Prostate gland (tissue), 2 donors: ENCODE data around the gene TMEM135. TPM values are rescaled to one million over a fixed set of nuclear protein-coding genes. Genes with fewer than 3 reads are reported as not detected.
"Not testable (repeated sequence)": the region's sequence is repeated elsewhere in the genome, so short reads cannot be mapped to it uniquely, and the experiment has no call there.

Source experiments
- DNase-seq: peaks from one replicate; pipeline ENCODE4 v3.0.0-alpha.2; 2019; ENCODE audit warnings: low spot score
- H3K27ac ChIP-seq, 2 donors: fragments of 200-600 bp; sonication (generic); 2 replicates each; pipeline ENCODE4 v1.5.1; 2017 to 2019
- H3K27me3 ChIP-seq: fragments of 200-600 bp; sonication (generic); replicated peaks from 2 replicates; pipeline ENCODE4 v1.5.1; 2019; ENCODE audit not compliant: insufficient read depth
- H3K36me3 ChIP-seq, 2 donors: fragments of 200-600 bp; sonication (generic); 1 replicate in 1 of 2; 2 replicates in 1 of 2; pipeline versions ENCODE4 v1.5.1 to v1.8.1; 2017 to 2019
- H3K4me1 ChIP-seq: fragments of 200-600 bp; sonication (generic); replicated peaks from 2 replicates; pipeline ENCODE4 v1.5.1; 2019
- H3K4me3 ChIP-seq, 2 donors: fragments of 200-600 bp; sonication (generic); 2 replicates each; pipeline ENCODE4 v1.5.1; 2017 to 2019
- H3K9me3 ChIP-seq: fragments of 200-600 bp; sonication (generic); 2 replicates; pipeline ENCODE4 v1.5.1; 2017
- CTCF ChIP-seq, 4 experiments: fragments of 200-600 bp in 2 of 4; fragments of 450-650 bp in 2 of 4; sonication (generic) in 2 of 4; IDR thresholded peaks; 1 replicate in 3 of 4; 2 replicates in 1 of 4; pipeline ENCODE4 v1.5.1; 2016 to 2019; ENCODE audit warnings: antibody characterized with exemption in 4 of 4, mild to moderate bottlenecking in 2 of 4, moderate library complexity in 2 of 4
- POLR2A ChIP-seq: fragments of 450-650 bp; IDR thresholded peaks from one replicate; pipeline ENCODE4 v1.6.1; 2016; ENCODE audit warnings: antibody characterized with exemption, mild to moderate bottlenecking
- POLR2AphosphoS5 ChIP-seq: sonication (generic); formaldehyde crosslinking; IDR thresholded peaks from one replicate; pipeline ENCODE4 v1.6.1; 2017; ENCODE audit warnings: antibody characterized with exemption
- WGBS: methylation state at CpG from one replicate; pipeline ENCODE4 v1.1.5; 2018; 5-methylcytosine and 5-hydroxymethylcytosine counted together
- intact Hi-C: fragments of 100-400 bp; cut with DNase I; formaldehyde crosslinking; loops from one replicate; pipeline ENCODE4 v1.14.2; 2022
- total RNA-seq, 2 donors: library from RNA; depleted of rRNA; stranded (reverse); fragments of >200 nt; gene quantifications; one replicate each; pipeline ENCODE4 v1.1.0, GENCODE V29; 2016

TMEM135 gene
- total RNA-seq, 2 donors from 2014 or later, result 22.3 to 42.1 TPM

GRCh38 chr11:87002918-87003317 lies 34.8 kb upstream of the TMEM135 start:
- no peak overlapping the region for H3K27ac ChIP-seq
- TF ChIP-seq POLR2AphosphoS5 (no peak), CTCF (IDR thresholded peaks at IDR 0.05) (no peak), POLR2A (no peak)
- H3K4me3 ChIP-seq, result no peak overlapping the region
- WGBS, result 93% methylated on average over 1 of the region's 1 CpG
- no peaks in the 10 kb centered on the region for H3K27me3 ChIP-seq
- H3K4me1 ChIP-seq, result peaks cover 15% of the 10 kb centered on the region
- no peaks in the 10 kb centered on the region for H3K36me3 ChIP-seq
- no peaks in the 10 kb centered on the region for H3K9me3 ChIP-seq
- intact Hi-C loops, result no loop called here
- no peak for DNase-seq

- H3K4me3 ChIP-seq, H3K27ac ChIP-seq, H3K9me3 ChIP-seq, DNase-seq, H3K27me3 ChIP-seq, H3K36me3 ChIP-seq, intact Hi-C loops: not testable (repeated sequence)
- 76% methylated on average over 4 of the region's 4 CpGs for WGBS
- H3K4me1 ChIP-seq, result peaks cover 14% of the 10 kb centered on the region
These were observed 33.5 kb upstream of the TMEM135 start for GRCh38 chr11:87004281-87004680.

GRCh38 chr11:87005569-87005921 lies 32.2 kb upstream of the TMEM135 start:
- H3K9me3 ChIP-seq, result no peaks in the 10 kb centered on the region
- H3K27ac ChIP-seq, result peak overlapping the region in 1 of 2 donors; percentile 21
- DNase-seq, result no peak
- WGBS, result 11% methylated on average over 3 of the region's 3 CpGs
- no peaks in the 10 kb centered on the region for H3K36me3 ChIP-seq
- intact Hi-C loops, result no loop called here
- H3K4me1 ChIP-seq, result peaks cover 7% of the 10 kb centered on the region
- no peaks in the 10 kb centered on the region for H3K27me3 ChIP-seq
- TF ChIP-seq POLR2AphosphoS5, result no peak
- no peak for TF ChIP-seq CTCF (IDR thresholded peaks at IDR 0.05)
- TF ChIP-seq POLR2A, result no peak
- no peak overlapping the region for H3K4me3 ChIP-seq

- no peak for DNase-seq
- intact Hi-C loops, result no loop called here
- peak overlapping the region in 1 of 2 donors; percentile 21 for H3K27ac ChIP-seq
- no peaks in the 10 kb centered on the region for H3K36me3 ChIP-seq
- H3K4me1 ChIP-seq, result peaks cover 7% of the 10 kb centered on the region
- 62% methylated on average over 4 of the region's 4 CpGs for WGBS
- TF ChIP-seq POLR2AphosphoS5 (no peak), POLR2A (no peak), CTCF (IDR thresholded peaks at IDR 0.05) (no peak)
- no peaks in the 10 kb centered on the region for H3K27me3 ChIP-seq
- no peaks in the 10 kb centered on the region for H3K9me3 ChIP-seq
- H3K4me3 ChIP-seq, result no peak overlapping the region
These were observed 31.7 kb upstream of the TMEM135 start for GRCh38 chr11:87006035-87006434.

- no peaks in the 10 kb centered on the region for H3K36me3 ChIP-seq
- H3K4me3 ChIP-seq, result no peak overlapping the region
- DNase-seq, result no peak
- H3K4me1 ChIP-seq, result peaks cover 7% of the 10 kb centered on the region
- TF ChIP-seq POLR2AphosphoS5 (no peak), POLR2A (no peak), CTCF (IDR thresholded peaks at IDR 0.05) (no peak)
- no peaks in the 10 kb centered on the region for H3K27me3 ChIP-seq
- intact Hi-C loops, result no loop called here
- 44% methylated on average over 1 of the region's 1 CpG for WGBS
- no peak overlapping the region for H3K27ac ChIP-seq
- no peaks in the 10 kb centered on the region for H3K9me3 ChIP-seq
These were observed 29.8 kb upstream of the TMEM135 start for GRCh38 chr11:87007963-87008362.
